ENCODE results near the gene CEP170B.

- TF ChIP-seq CTCF (IDR thresholded peaks at IDR 0.05) (no peak), POLR2A (IDR thresholded peaks at IDR 0.05) (no peak)
Observed at GRCh38 chr14:104877066-104877805, 12.2 kb downstream of the CEP170B start.
